Upper lobe of left lung (tissue), 6 donors: ENCODE data around the gene ADD3. TPM values are rescaled to one million over a fixed set of nuclear protein-coding genes. Genes with fewer than 3 reads are reported as not detected.

ENCODE experiments used
- ATAC-seq, 2 donors: fragments of 200-7000 bp; cut with Tn5 transposase; one replicate each; pipeline ENCODE4 v1.9.1; 2022; ENCODE audit warnings: mild to moderate bottlenecking in 2 of 2, moderate library complexity in 2 of 2; ENCODE audit not compliant: low FRiP score in 2 of 2
- DNase-seq, 2 donors: peaks; one replicate each; pipeline ENCODE4 v3.0.0-alpha.2; 2019 to 2020
- H3K27ac ChIP-seq, 4 donors: fragments of 200-600 bp; sonication (generic); one replicate each; pipeline ENCODE4 v1.5.1; 2016 to 2019
- H3K27me3 ChIP-seq, 4 donors: fragments of 200-600 bp; sonication (generic); one replicate each; pipeline ENCODE4 v1.5.1; 2017 to 2019
- H3K36me3 ChIP-seq, 4 donors: fragments of 200-600 bp; sonication (generic); one replicate each; pipeline ENCODE4 v1.5.1; 2016 to 2019
- H3K4me1 ChIP-seq, 4 donors: fragments of 200-600 bp; sonication (generic); one replicate each; pipeline ENCODE4 v1.5.1; 2018 to 2019
- H3K4me3 ChIP-seq, 4 donors: fragments of 200-600 bp; sonication (generic); one replicate each; pipeline ENCODE4 v1.5.1; 2017 to 2019; ENCODE audit warnings: mild to moderate bottlenecking in 2 of 4, moderate library complexity in 1 of 4
- H3K9me3 ChIP-seq, 4 donors: fragments of 200-600 bp; sonication (generic); one replicate each; pipeline ENCODE4 v1.5.1; 2018 to 2019
- CTCF ChIP-seq, 6 experiments: fragments of 450-650 bp in 4 of 6; fragments of 200-600 bp in 2 of 6; sonication (generic) in 2 of 6; IDR thresholded peaks; one replicate each; pipeline ENCODE4 v1.5.1; 2016 to 2019; ENCODE audit warnings: antibody characterized with exemption in 6 of 6
- EP300 ChIP-seq, 4 donors: sonication (generic); formaldehyde crosslinking; IDR thresholded peaks; one replicate each; pipeline ENCODE4 v1.5.1; 2017; ENCODE audit warnings: antibody characterized with exemption in 4 of 4, control low read depth in 2 of 4
- POLR2A ChIP-seq, 4 donors: fragments of 450-650 bp; IDR thresholded peaks; one replicate each; pipeline ENCODE4 v1.5.1; 2016 to 2017; ENCODE audit warnings: antibody characterized with exemption in 4 of 4, mild to moderate bottlenecking in 2 of 4
- POLR2AphosphoS5 ChIP-seq, 2 donors: sonication (generic); formaldehyde crosslinking; IDR thresholded peaks; one replicate each; pipeline ENCODE4 v1.5.1; 2017; ENCODE audit warnings: antibody characterized with exemption in 2 of 2
- WGBS, 2 donors: methylation state at CpG; one replicate each; pipeline ENCODE4 v1.1.5; 2017 to 2018; 5-methylcytosine and 5-hydroxymethylcytosine counted together
- total RNA-seq, 6 donors: library from RNA; depleted of rRNA in 4 of 6; stranded (reverse); fragments of >200 nt in 4 of 6; gene quantifications; one replicate each; pipeline versions ENCODE4 v1.1.0 to v1.2.1, GENCODE V29; 2016 to 2021
- donor health status: DM: no; HTN: no; CAD: no; lungs with moderate emphysema.
- donor health status: DM: no; HTN: yes; CAD: no; lungs with severe emphysema.

Gene ADD3
- total RNA-seq, 6 donors from 2014 or later, result 34.1 to 229 (median 61.0) TPM

GRCh38 chr10:109971634-109972033 lies 36.1 kb upstream of the ADD3 start:
- H3K9me3 ChIP-seq, result no peaks in the 10 kb centered on the region
- TF ChIP-seq POLR2AphosphoS5 (IDR thresholded peaks at IDR 0.05) (no peak), POLR2A (IDR thresholded peaks at IDR 0.05) (no peak)
- ATAC-seq (no peak), DNase-seq (no peak)
- 66 to 72% methylated on average over 3 of the region's 3 CpGs for WGBS, 2 donors
- H3K36me3 ChIP-seq, result no peaks in the 10 kb centered on the region
- no peak overlapping the region for H3K27ac ChIP-seq
- peaks cover 7 to 14% (median 11%) of the 10 kb centered on the region in 4 donors for H3K4me1 ChIP-seq
- H3K4me3 ChIP-seq, result no peak overlapping the region
- no peaks in the 10 kb centered on the region for H3K27me3 ChIP-seq

GRCh38 chr10:109972372-109973001 lies 35.3 kb upstream of the ADD3 start:
- no peak overlapping the region for H3K27ac ChIP-seq
- H3K4me1 ChIP-seq, result peaks cover 4 to 11% (median 8%) of the 10 kb centered on the region in 4 donors
- H3K27me3 ChIP-seq, result no peaks in the 10 kb centered on the region
- H3K9me3 ChIP-seq, result no peaks in the 10 kb centered on the region
- DNase-seq (no peak), ATAC-seq (no peak)
- no peaks in the 10 kb centered on the region for H3K36me3 ChIP-seq
- WGBS, 2 donors, result 88 to 89% methylated on average over 2 of the region's 2 CpGs
- TF ChIP-seq CTCF (IDR thresholded peaks at IDR 0.05) (no peak), EP300 (IDR thresholded peaks at IDR 0.05) (no peak), POLR2A (IDR thresholded peaks at IDR 0.05) (no peak), POLR2AphosphoS5 (IDR thresholded peaks at IDR 0.05) (no peak)
- no peak overlapping the region for H3K4me3 ChIP-seq

- Histone ChIP-seq H3K27ac (no peak overlapping the region), H3K27me3 (no peaks in the 10 kb centered on the region), H3K36me3 (no peaks in the 10 kb centered on the region), H3K9me3 (no peaks in the 10 kb centered on the region), H3K4me1 (peaks cover 0 to 14% (median 7%) of the 10 kb centered on the region in 4 donors), H3K4me3 (no peak overlapping the region)
- ATAC-seq, result no peak
- WGBS, 2 donors, result 83 to 89% methylated on average over 3 of the region's 3 CpGs
- TF ChIP-seq EP300 (IDR thresholded peaks at IDR 0.05) (no peak), POLR2AphosphoS5 (IDR thresholded peaks at IDR 0.05) (no peak), POLR2A (IDR thresholded peaks at IDR 0.05) (no peak), CTCF (IDR thresholded peaks at IDR 0.05) (no peak)
- no peak for DNase-seq
Measured at GRCh38 chr10:109973326-109973829, 34.4 kb upstream of the ADD3 start.

GRCh38 chr10:109974504-109975191 lies 33.1 kb upstream of the ADD3 start:
- Histone ChIP-seq H3K9me3 (no peaks in the 10 kb centered on the region), H3K36me3 (no peaks in the 10 kb centered on the region), H3K4me1 (peaks cover 0 to 17% (median 9%) of the 10 kb centered on the region in 4 donors), H3K27me3 (no peaks in the 10 kb centered on the region), H3K4me3 (no peak overlapping the region), H3K27ac (no peak overlapping the region)
- DNase-seq (no peak), ATAC-seq (no peak)
- no peak for TF ChIP-seq POLR2A (IDR thresholded peaks at IDR 0.05)
- TF ChIP-seq EP300 (IDR thresholded peaks at IDR 0.05), result no peak
- TF ChIP-seq CTCF (IDR thresholded peaks at IDR 0.05), result no peak
- no peak for TF ChIP-seq POLR2AphosphoS5 (IDR thresholded peaks at IDR 0.05)
- 76 to 88% methylated on average over 9 of the region's 9 CpGs for WGBS, 2 donors

GRCh38 chr10:109975244-109976190 lies 32.3 kb upstream of the ADD3 start:
- Histone ChIP-seq H3K4me1 (peaks cover 0 to 17% (median 9%) of the 10 kb centered on the region in 4 donors), H3K36me3 (no peaks in the 10 kb centered on the region), H3K4me3 (no peak overlapping the region), H3K9me3 (no peaks in the 10 kb centered on the region), H3K27ac (no peak overlapping the region), H3K27me3 (no peaks in the 10 kb centered on the region)
- 82 to 94% methylated on average over 4 of the region's 4 CpGs for WGBS, 2 donors
- no peak for TF ChIP-seq CTCF (IDR thresholded peaks at IDR 0.05)
- TF ChIP-seq POLR2A (IDR thresholded peaks at IDR 0.05), result no peak
- TF ChIP-seq POLR2AphosphoS5 (IDR thresholded peaks at IDR 0.05), result no peak
- TF ChIP-seq EP300 (IDR thresholded peaks at IDR 0.05), result no peak
- DNase-seq (no peak), ATAC-seq (no peak)
